PC-3 (cell line): ENCODE measurements around the gene PLEKHA6.

Source experiments
- CTCF ChIP-seq: fragments of 300-600 bp; sonication (generic); conservative IDR thresholded peaks from 2 replicates; pipeline ENCODE4 v1.5.1; 2017; ENCODE audit warnings: antibody characterized with exemption, low read depth, mild to moderate bottlenecking, low read length
- EZH2phosphoT487 ChIP-seq: fragments of 300-600 bp; sonication (generic); IDR thresholded peaks from 2 replicates; pipeline ENCODE4 v1.6.1; 2018; ENCODE audit warnings: mild to moderate bottlenecking, antibody characterized with exemption, low read length, borderline replicate concordance

GRCh38 chr1:204258213-204259115 is 101.3 kb downstream of the PLEKHA6 start:
- TF ChIP-seq CTCF (peak; percentile 96), EZH2phosphoT487 (no peak)
